ENCODE measurements around the gene MEMO1. TPM values are rescaled to one million over a fixed set of nuclear protein-coding genes. Genes with fewer than 3 reads are reported as not detected.

The MEMO1 gene
- total RNA-seq, 1 donor from 2014 or later: 35.0 TPM

DNA sequence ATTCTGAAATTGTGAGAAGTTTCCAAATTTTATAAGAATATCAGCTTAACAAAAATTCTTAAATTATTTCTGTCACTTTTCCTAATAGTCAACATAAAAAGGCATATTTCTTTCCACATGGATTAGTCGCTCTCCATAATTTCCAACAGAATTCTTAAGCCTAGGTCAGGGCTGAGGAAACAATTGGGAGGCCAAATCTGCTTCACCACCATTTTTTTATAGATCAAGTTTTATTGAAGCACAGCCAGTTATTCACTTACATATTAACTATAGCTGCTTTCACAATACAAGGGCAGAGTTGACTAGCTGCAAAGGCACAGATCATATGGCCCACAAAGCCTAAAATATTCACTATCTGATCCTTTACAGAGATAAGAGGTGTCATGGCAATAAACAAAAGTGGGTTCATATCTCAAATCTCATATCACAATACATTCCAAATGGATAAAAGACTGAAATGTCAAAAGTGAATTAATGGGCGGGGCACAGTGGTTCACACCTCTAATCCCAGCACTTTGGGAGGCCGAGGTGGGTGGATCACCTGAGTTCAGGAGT, 18.7 kb downstream of the MEMO1 start:
- H3K4me3 ChIP-seq (ENCODE audit: low read depth, low read length): no peak overlapping the region
- TF ChIP-seq, protein P1, sequence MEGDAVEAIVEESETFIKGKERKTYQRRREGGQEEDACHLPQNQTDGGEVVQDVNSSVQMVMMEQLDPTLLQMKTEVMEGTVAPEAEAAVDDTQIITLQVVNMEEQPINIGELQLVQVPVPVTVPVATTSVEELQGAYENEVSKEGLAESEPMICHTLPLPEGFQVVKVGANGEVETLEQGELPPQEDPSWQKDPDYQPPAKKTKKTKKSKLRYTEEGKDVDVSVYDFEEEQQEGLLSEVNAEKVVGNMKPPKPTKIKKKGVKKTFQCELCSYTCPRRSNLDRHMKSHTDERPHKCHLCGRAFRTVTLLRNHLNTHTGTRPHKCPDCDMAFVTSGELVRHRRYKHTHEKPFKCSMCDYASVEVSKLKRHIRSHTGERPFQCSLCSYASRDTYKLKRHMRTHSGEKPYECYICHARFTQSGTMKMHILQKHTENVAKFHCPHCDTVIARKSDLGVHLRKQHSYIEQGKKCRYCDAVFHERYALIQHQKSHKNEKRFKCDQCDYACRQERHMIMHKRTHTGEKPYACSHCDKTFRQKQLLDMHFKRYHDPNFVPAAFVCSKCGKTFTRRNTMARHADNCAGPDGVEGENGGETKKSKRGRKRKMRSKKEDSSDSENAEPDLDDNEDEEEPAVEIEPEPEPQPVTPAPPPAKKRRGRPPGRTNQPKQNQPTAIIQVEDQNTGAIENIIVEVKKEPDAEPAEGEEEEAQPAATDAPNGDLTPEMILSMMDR (IDR thresholded peaks at IDR 0.05; ENCODE audit: insufficient read depth, low read length, poor library complexity, severe bottlenecking): no peak

DNA sequence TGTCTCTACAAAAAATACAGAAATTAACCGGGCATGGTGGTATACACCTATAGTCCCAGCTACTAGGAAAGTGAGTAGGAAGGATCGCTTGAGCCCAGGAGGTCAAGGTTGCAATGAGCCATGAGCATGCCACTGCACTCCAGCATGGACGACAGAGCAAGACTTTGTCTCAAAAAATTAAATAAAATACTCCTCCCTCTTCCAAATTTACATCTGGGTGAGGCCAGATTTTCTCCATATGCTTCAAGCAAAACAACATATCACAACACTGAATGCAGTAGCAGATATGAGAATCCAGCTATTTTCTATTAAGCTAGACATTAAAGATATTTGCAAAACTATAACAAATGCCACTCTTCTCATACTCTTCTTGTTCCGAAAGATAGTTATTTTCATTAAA, 20.9 kb downstream of the MEMO1 start:
- DNase-seq (ENCODE audit: low read depth): no peak
- Histone ChIP-seq H3K4me3 (ENCODE audit: low read depth, low read length) (no peak overlapping the region), H3K27me3 (ENCODE audit: control insufficient read depth, insufficient read depth, low read length) (no peaks in the 10 kb centered on the region), H3K36me3 (ENCODE audit: control insufficient read depth, insufficient read depth, low read length) (no peaks in the 10 kb centered on the region)
- TF ChIP-seq, protein P1 (IDR thresholded peaks at IDR 0.05; ENCODE audit: insufficient read depth, low read length, poor library complexity, severe bottlenecking): no peak

More for the DNA sequence above, 18.7 kb downstream of the MEMO1 start:
- Histone ChIP-seq H3K27me3 (ENCODE audit: control insufficient read depth, insufficient read depth, low read length) (no peaks in the 10 kb centered on the region), H3K36me3 (ENCODE audit: control insufficient read depth, insufficient read depth, low read length) (no peaks in the 10 kb centered on the region)
- no peak for DNase-seq (ENCODE audit: low read depth)

DNA sequence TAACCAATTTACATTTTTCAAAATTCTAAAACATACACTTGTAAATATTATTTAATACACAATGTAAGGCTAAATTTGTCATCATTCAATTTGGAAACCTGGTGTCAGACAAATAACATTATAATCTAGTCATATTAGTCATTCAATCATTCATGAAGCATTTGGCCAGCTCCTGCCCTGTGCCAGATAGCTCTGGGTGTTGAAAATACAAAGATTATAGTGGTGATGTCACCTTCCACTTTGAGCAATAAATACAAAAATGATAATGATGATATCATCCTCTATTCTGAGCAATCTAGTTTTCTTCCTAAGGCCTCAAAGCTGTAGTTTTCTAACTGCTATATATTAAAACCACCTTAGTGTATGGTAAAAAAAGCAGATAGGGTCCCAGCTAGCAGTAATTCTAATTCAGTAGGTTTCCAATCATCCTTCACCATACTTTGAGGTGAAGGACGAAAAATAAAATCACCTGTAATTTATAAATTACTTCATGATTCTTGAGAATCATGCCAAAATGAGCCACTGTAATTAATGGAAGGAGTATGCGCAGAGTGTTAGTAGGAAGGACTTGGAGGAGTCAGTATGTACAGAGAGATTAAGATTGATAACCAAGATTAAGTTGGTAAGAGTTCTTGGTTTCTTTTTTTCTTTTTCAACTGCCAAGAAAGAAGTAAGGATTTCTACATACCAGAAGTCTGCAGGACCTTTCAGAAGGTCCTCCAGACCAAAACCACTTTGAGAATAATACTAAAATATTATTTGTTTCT, 23.2 kb downstream of the MEMO1 start:
- Histone ChIP-seq H3K36me3 (ENCODE audit: control insufficient read depth, insufficient read depth, low read length) (no peaks in the 10 kb centered on the region), H3K4me3 (ENCODE audit: low read depth, low read length) (no peak overlapping the region), H3K27me3 (ENCODE audit: control insufficient read depth, insufficient read depth, low read length) (no peaks in the 10 kb centered on the region)
- TF ChIP-seq, protein P1 (IDR thresholded peaks at IDR 0.05; ENCODE audit: insufficient read depth, low read length, poor library complexity, severe bottlenecking): no peak
- no peak for DNase-seq (ENCODE audit: low read depth)

DNA sequence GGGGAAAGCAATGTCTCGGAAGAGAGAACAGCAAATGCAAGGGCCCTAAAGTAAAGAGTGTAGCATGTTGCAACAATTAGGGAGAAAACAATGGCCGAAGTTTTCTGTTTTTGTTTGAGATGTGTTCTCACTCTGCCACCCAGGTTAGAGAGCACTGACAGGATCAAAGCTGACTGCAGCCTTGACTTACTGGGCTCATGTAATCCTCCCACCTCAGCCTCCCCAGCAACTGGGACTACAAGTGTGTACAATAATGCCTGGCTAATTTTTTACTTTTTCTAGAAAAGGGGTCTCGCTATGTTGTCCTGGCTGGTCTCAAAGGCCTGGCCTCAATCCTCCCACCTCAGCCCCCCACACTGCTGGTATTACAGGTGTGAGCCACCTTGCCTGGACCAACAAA, 23.9 kb downstream of the MEMO1 start:
- no peaks in the 10 kb centered on the region for H3K27me3 ChIP-seq (ENCODE audit: control insufficient read depth, insufficient read depth, low read length)
- no peak overlapping the region for H3K4me3 ChIP-seq (ENCODE audit: low read depth, low read length)
- DNase-seq (ENCODE audit: low read depth): no peak
- H3K36me3 ChIP-seq (ENCODE audit: control insufficient read depth, insufficient read depth, low read length): no peaks in the 10 kb centered on the region
- TF ChIP-seq, protein P1 (IDR thresholded peaks at IDR 0.05; ENCODE audit: insufficient read depth, low read length, poor library complexity, severe bottlenecking): no peak

DNA sequence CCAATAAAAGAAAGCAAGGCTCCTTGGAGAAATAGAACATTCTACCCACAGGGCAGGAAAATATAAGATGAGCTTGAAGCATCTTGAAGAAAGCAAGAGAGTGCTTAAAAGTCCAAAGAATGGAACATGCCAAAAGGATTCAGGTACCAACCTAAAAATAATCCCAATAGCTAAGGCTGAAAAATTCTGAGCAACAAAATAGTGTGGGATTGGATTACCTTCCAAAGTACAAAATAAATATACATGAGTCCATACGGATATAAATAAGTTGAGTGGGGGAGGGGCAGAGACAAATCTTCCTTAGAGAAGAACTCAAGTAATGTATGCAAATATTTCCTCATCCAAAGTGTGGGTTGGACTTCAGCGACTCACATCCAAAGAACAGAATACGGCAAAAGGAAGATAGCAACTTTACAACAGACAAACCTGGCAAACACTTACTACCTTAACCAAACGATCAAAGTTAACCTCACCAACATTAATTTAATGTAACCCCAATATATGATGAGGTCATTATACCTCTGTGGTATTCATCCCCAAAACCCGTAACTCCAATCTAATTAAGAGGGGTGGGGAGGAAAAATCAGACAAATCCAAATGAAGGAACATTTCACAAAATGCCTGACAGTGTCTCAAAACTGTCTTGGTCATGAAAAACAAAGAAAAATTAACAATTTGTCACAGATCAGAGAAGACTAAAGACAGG, 26.9 kb downstream of the MEMO1 start:
- H3K27me3 ChIP-seq (ENCODE audit: control insufficient read depth, insufficient read depth, low read length): no peaks in the 10 kb centered on the region
- DNase-seq (ENCODE audit: low read depth): no peak
- no peaks in the 10 kb centered on the region for H3K36me3 ChIP-seq (ENCODE audit: control insufficient read depth, insufficient read depth, low read length)
- TF ChIP-seq, protein P1 (IDR thresholded peaks at IDR 0.05; ENCODE audit: insufficient read depth, low read length, poor library complexity, severe bottlenecking): no peak
- no peak overlapping the region for H3K4me3 ChIP-seq (ENCODE audit: low read depth, low read length)

Data from kidney epithelial cell (primary cell).